Peyer's patch (tissue), 4 donors: ENCODE results near the gene JPH3. TPM values are rescaled to one million over a fixed set of nuclear protein-coding genes. Genes with fewer than 3 reads are reported as not detected.

Experiments used
- DNase-seq, 3 donors: peaks; one replicate each; pipeline ENCODE4 v3.0.0-alpha.2; 2017 to 2019
- H3K27ac ChIP-seq, 4 donors: fragments of 200-600 bp; sonication (generic); one replicate each; pipeline ENCODE4 v1.5.1; 2016 to 2019
- H3K27me3 ChIP-seq, 2 donors: fragments of 200-600 bp; sonication (generic); one replicate each; pipeline ENCODE4 v1.5.1; 2019
- H3K36me3 ChIP-seq, 3 donors: fragments of 200-600 bp; sonication (generic); one replicate each; pipeline ENCODE4 v1.5.1; 2016 to 2019
- H3K4me1 ChIP-seq, 4 donors: fragments of 200-600 bp; sonication (generic); one replicate each; pipeline ENCODE4 v1.5.1; 2016 to 2019
- H3K4me3 ChIP-seq, 4 donors: fragments of 200-600 bp; sonication (generic); 1 replicate in 3 of 4; 2 replicates in 1 of 4; pipeline ENCODE4 v1.5.1; 2016 to 2019; ENCODE audit warnings: mild to moderate bottlenecking in 1 of 4
- H3K9me3 ChIP-seq, 4 donors: fragments of 200-600 bp; sonication (generic); one replicate each; pipeline ENCODE4 v1.5.1; 2016 to 2019; ENCODE audit warnings: mild to moderate bottlenecking in 1 of 4
- POLR2A ChIP-seq, 2 donors: fragments of 450-650 bp; IDR thresholded peaks; one replicate each; pipeline ENCODE4 v1.5.1; 2017; ENCODE audit warnings: antibody characterized with exemption in 2 of 2, mild to moderate bottlenecking in 2 of 2, moderate library complexity in 2 of 2
- total RNA-seq, 4 donors: library from RNA; depleted of rRNA; stranded (reverse); fragments of >200 nt; gene quantifications; one replicate each; pipeline ENCODE4 v1.1.0, GENCODE V29; 2016
- TF ChIP-seq, protein P1 (sequence below), 6 experiments: fragments of 450-650 bp in 4 of 6; fragments of 200-600 bp in 2 of 6; sonication (generic) in 1 of 6; IDR thresholded peaks; one replicate each; pipeline ENCODE4 v1.5.1; 2017 to 2019; ENCODE audit warnings: antibody characterized with exemption in 6 of 6, mild to moderate bottlenecking in 3 of 6, moderate library complexity in 1 of 6

The JPH3 gene
- total RNA-seq, 4 donors from 2014 or later, result 0.13 to 0.57 TPM; not detected in 2

DNA sequence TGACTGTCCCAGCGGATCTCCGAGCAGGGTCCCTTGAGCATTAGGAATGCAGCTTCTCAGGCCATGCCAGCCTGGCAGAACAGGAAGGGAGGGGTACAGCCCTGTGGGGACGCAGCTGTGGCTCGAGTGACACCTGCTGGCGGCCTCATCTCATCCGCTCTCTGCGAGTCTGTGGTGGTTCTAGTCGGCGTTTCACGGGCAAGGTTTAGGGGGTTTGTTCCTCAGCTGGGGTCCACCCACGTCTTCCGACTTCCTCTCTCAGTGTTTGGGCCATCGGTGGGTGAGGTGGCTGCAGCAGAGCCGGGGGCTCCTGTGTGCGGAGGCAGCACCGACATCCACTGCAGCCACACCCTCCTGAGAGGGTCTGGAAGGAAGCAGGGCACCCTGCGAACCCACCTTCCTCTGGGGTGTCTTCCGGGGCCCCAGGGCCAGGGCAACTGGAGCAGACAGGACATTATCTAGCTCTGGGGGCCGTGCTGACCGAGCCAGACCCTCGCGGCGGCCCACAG, 33.3 kb downstream of the JPH3 start:
- peak overlapping the region in 1 of 4 donors; percentile 80 for H3K27ac ChIP-seq
- DNase-seq, result peak; percentile 78 to 86 (median 80)
- H3K9me3 ChIP-seq, result no peaks in the 10 kb centered on the region
- no peak for TF ChIP-seq POLR2A (IDR thresholded peaks at IDR 0.05)
- TF ChIP-seq, protein P1, sequence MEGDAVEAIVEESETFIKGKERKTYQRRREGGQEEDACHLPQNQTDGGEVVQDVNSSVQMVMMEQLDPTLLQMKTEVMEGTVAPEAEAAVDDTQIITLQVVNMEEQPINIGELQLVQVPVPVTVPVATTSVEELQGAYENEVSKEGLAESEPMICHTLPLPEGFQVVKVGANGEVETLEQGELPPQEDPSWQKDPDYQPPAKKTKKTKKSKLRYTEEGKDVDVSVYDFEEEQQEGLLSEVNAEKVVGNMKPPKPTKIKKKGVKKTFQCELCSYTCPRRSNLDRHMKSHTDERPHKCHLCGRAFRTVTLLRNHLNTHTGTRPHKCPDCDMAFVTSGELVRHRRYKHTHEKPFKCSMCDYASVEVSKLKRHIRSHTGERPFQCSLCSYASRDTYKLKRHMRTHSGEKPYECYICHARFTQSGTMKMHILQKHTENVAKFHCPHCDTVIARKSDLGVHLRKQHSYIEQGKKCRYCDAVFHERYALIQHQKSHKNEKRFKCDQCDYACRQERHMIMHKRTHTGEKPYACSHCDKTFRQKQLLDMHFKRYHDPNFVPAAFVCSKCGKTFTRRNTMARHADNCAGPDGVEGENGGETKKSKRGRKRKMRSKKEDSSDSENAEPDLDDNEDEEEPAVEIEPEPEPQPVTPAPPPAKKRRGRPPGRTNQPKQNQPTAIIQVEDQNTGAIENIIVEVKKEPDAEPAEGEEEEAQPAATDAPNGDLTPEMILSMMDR (IDR thresholded peaks at IDR 0.05), result peak in 5 of 6 experiments; percentile 50 to 70 (median 60)
- H3K27me3 ChIP-seq, result no peaks in the 10 kb centered on the region
- peaks cover 0 to 13% (median 7%) of the 10 kb centered on the region in 4 donors for H3K4me1 ChIP-seq
- no peaks in the 10 kb centered on the region for H3K36me3 ChIP-seq
- H3K4me3 ChIP-seq, result peak overlapping the region; percentile 23 to 45 (median 36)

DNA sequence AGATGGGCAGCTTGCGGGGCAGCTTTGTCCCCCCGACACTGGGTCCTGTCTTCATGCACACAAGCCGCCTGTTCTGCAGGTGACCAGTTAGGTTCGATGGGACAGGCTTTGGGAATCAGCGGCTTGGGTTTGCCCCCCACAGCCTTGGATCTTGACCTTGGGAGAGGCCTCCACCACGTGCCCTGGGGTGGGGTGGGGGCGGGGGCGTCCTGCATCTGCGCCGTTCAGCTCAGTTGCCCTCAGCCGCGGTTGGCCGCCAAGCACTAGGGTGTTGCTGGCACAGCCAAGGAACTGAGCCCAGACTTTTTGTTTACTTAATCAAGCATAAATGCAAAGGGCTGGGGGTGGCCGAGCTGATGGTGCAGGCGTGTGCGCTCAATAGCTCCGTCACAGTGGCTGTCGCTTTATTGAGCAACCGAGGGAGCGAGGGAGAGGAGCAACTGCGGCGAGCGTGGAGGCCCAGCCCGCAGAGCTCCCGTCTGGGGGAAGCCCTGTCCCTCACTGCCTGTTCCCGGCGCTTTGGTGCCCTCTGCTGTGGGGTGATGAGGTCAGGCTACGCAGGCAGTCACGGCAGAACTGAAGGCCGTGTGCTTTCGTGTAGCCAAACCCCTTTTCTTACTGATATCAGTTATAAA, 33.9 kb downstream of the JPH3 start:
- H3K27me3 ChIP-seq, result no peaks in the 10 kb centered on the region
- peak overlapping the region; percentile 23 to 45 (median 36) for H3K4me3 ChIP-seq
- H3K36me3 ChIP-seq, result no peaks in the 10 kb centered on the region
- H3K27ac ChIP-seq, result peak overlapping the region in 1 of 4 donors; percentile 80
- peak; percentile 85 to 92 (median 87) for DNase-seq
- no peaks in the 10 kb centered on the region for H3K9me3 ChIP-seq
- no peak for TF ChIP-seq POLR2A (IDR thresholded peaks at IDR 0.05)
- TF ChIP-seq, protein P1 (IDR thresholded peaks at IDR 0.05), result peak; percentile 30 to 69 (median 60)
- peaks cover 0 to 13% (median 7%) of the 10 kb centered on the region in 4 donors for H3K4me1 ChIP-seq

DNA sequence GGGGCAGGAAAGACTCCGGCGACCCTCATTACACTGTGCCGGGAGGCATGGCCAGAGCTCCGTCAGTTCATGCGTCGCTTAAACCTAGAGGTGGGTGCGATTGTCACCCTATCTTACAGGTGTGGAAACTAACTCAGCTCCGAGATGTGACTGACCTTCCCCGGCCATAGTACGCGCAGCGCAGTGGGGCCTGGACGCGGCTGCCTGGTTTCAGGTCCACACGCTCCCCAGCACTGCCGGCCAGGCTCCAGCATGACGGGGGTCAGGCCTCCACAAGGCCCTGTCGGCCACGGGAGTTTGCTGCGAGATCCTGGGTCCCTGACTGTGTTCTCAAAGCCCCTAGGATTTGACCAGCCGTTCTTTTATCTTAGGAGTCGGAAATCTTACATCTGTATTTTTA, 34.4 kb downstream of the JPH3 start:
- Histone ChIP-seq H3K27me3 (no peaks in the 10 kb centered on the region), H3K36me3 (no peaks in the 10 kb centered on the region), H3K4me3 (peak overlapping the region in 1 of 4 donors; percentile 42), H3K9me3 (no peaks in the 10 kb centered on the region), H3K27ac (peak overlapping the region in 1 of 4 donors; percentile 80), H3K4me1 (peaks cover 0 to 13% (median 7%) of the 10 kb centered on the region in 4 donors)
- no peak for DNase-seq
- TF ChIP-seq, protein P1 (IDR thresholded peaks at IDR 0.05), result no peak
- TF ChIP-seq POLR2A (IDR thresholded peaks at IDR 0.05), result no peak

DNA sequence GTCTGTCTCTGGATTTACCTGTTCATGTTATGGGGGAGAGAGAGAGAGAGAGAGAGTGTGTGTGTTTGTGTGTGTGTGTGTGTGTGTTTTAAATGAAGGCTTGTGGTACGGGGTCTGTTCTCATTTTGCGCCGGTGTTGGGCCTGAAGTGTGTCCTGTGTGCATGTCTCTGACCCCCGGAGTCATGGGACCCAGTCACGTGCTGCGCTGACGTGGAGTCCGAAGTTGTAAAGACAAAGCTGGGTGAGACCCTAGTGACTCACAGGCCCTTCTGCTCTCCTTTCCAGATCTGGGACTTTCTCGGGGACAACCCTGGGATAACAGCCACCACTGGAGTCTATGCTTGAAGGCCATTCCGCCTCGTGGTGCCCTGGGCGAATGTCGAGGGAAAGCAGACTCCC, 35.0 kb downstream of the JPH3 start:
- Histone ChIP-seq H3K27me3 (no peaks in the 10 kb centered on the region), H3K9me3 (no peaks in the 10 kb centered on the region), H3K27ac (no peak overlapping the region), H3K36me3 (no peaks in the 10 kb centered on the region), H3K4me3 (no peak overlapping the region), H3K4me1 (peaks cover 0 to 13% (median 7%) of the 10 kb centered on the region in 4 donors)
- TF ChIP-seq, protein P1 (IDR thresholded peaks at IDR 0.05), result no peak
- no peak for TF ChIP-seq POLR2A (IDR thresholded peaks at IDR 0.05)
- no peak for DNase-seq

DNA sequence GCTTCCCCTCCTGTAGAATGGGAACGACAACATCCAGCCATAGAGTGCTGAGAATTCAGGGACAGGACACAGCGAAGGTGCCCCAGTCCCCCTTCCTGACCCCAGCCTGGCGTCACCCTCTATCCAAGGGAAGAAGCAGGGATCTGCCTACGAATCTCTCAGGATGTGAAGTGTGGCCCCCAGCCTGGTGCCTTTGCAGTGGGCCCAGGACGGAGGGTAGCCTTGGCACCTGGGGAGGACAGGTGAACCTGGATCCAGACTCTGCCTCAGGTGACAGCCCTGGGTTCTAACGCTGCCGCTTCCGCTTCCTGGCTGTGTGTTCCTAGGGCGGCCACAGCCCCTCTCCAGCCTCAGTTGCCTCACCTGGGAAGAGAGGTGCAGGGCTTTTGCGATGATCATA, 36.4 kb downstream of the JPH3 start:
- H3K4me3 ChIP-seq, result no peak overlapping the region

More for the DNA sequence above, 36.4 kb downstream of the JPH3 start:
- no peak overlapping the region for H3K27ac ChIP-seq
- H3K9me3 ChIP-seq, result no peaks in the 10 kb centered on the region
- DNase-seq, result no peak
- TF ChIP-seq, protein P1 (IDR thresholded peaks at IDR 0.05), result no peak
- TF ChIP-seq POLR2A (IDR thresholded peaks at IDR 0.05), result no peak
- no peaks in the 10 kb centered on the region for H3K27me3 ChIP-seq
- peaks cover 0 to 13% (median 7%) of the 10 kb centered on the region in 4 donors for H3K4me1 ChIP-seq
- H3K36me3 ChIP-seq, result no peaks in the 10 kb centered on the region
